Measurements from ENCODE around the gene NTRK3. TPM values are rescaled to one million over a fixed set of nuclear protein-coding genes. Genes with fewer than 3 reads are reported as not detected.

NTRK3 gene
- total RNA-seq, 2 experiments from 2014 or later = not detected

DNA sequence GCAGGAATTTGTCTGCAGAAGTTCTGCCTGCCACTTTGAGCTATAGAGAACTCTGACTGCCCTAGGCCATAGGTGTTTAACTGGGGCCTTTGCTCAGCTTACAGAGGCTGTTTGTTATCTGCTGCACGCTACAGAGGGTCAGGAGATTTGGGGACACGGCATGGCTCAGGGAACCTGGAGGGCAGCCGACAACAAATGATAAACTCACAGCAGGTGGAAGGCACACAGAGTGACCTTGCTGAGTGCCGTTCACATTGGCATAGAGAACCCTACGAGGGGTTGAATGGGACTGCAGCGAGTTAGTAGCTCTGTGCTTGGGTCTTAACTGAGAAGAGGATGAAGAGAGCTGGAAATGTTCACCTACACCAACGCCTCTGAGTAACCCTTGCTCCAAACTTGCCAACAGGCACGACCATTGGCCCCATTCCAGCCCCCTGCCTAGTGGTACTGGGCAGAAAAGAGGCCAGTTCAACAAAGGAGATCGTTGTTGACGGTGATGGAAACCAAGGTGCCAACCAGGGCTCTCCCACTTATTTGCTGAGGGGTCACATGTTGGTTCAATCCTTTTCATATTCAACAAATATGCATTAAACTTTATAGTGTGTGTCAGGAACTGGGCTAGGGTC lies 301.1 kb downstream of the NTRK3 start:
- DNase-seq (no peak), ATAC-seq (no peak)
- H3K36me3 Mint-ChIP-seq (ENCODE audit: low read depth) = no peaks in the 10 kb centered on the region
- no peaks in the 10 kb centered on the region for H3K27me3 Mint-ChIP-seq
- TF ChIP-seq, protein P1, sequence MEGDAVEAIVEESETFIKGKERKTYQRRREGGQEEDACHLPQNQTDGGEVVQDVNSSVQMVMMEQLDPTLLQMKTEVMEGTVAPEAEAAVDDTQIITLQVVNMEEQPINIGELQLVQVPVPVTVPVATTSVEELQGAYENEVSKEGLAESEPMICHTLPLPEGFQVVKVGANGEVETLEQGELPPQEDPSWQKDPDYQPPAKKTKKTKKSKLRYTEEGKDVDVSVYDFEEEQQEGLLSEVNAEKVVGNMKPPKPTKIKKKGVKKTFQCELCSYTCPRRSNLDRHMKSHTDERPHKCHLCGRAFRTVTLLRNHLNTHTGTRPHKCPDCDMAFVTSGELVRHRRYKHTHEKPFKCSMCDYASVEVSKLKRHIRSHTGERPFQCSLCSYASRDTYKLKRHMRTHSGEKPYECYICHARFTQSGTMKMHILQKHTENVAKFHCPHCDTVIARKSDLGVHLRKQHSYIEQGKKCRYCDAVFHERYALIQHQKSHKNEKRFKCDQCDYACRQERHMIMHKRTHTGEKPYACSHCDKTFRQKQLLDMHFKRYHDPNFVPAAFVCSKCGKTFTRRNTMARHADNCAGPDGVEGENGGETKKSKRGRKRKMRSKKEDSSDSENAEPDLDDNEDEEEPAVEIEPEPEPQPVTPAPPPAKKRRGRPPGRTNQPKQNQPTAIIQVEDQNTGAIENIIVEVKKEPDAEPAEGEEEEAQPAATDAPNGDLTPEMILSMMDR (IDR thresholded peaks at IDR 0.05) = no peak
- H3K4me1 Mint-ChIP-seq (ENCODE audit: low read depth) = no peaks in the 10 kb centered on the region
- H3K27ac Mint-ChIP-seq = no peak overlapping the region
- no peaks in the 10 kb centered on the region for H3K9me3 Mint-ChIP-seq
- ChIA-PET CTCF (no interaction called here), POLR2A (no interaction called here)
- intact Hi-C loops (cut with micrococcal nuclease) = no loop called here
- H3K4me3 Mint-ChIP-seq = no peak overlapping the region

DNA sequence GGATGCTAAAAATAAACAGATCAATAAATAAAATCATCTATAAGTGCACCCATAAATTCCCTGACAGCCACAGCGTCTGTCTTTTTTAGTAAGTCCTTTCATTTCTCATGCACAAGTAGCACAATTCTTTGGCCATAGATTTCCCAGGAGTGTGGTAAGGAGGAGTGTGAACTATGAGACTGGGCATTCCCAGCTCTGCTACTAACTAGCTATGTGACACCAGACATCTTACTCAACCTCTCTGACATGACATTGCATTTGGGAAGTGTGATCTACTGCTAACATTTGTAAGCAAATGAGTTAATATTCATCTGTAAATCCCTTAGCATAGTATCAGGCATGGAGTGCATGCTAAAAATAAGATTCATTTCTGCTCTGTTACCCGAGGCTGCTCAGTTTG lies 301.7 kb downstream of the NTRK3 start:
- Mint-ChIP-seq H3K36me3 (ENCODE audit: low read depth) (no peaks in the 10 kb centered on the region), H3K27me3 (no peaks in the 10 kb centered on the region)
- CTCF ChIA-PET = no interaction called here

DNA sequence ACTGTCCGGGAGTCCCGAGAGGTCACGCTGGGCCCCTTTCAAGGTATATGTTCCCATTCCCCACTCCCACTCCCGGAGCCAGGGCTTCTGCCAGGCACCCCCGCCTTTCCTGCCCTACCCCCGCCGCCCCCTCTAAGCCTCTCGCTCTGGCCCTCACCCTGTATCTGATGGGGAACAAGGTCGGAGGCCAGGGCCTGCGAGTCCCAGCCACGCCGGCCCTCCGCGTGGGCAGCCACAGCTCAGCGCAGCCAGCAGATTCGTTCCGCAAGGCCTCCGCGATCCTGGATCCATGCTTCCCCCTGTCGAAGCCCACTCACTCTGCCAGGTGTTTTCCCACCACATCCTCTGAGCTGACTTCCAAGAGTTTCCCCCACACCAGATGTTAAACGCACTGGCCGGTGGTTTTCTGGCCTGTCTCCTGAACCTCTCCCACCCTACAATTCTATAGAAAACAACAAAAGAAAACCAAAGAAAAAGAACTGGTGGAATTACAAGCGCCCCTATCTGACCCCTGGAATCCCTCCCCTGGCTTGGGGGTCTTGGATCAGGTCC lies 303.7 kb downstream of the NTRK3 start:
- H3K27me3 Mint-ChIP-seq = no peaks in the 10 kb centered on the region
- ChIA-PET POLR2A (no interaction called here), CTCF (no interaction called here)
- DNase-seq = no peak
- H3K27ac Mint-ChIP-seq = no peak overlapping the region
- H3K4me1 Mint-ChIP-seq (ENCODE audit: low read depth) = no peaks in the 10 kb centered on the region
- H3K9me3 Mint-ChIP-seq = no peaks in the 10 kb centered on the region
- intact Hi-C loops (cut with micrococcal nuclease) = no loop called here
- TF ChIP-seq, protein P1 (IDR thresholded peaks at IDR 0.05) = no peak
- ATAC-seq = no peak
- H3K4me3 Mint-ChIP-seq = no peak overlapping the region
- H3K36me3 Mint-ChIP-seq (ENCODE audit: low read depth) = no peaks in the 10 kb centered on the region

More for the DNA sequence above, 301.7 kb downstream of the NTRK3 start:
- Mint-ChIP-seq H3K27ac (no peak overlapping the region), H3K9me3 (no peaks in the 10 kb centered on the region), H3K4me1 (ENCODE audit: low read depth) (no peaks in the 10 kb centered on the region), H3K4me3 (no peak overlapping the region)
- DNase-seq (no peak), ATAC-seq (no peak)
- POLR2A ChIA-PET = no interaction called here
- TF ChIP-seq, protein P1 (IDR thresholded peaks at IDR 0.05) = no peak
- intact Hi-C loops (cut with micrococcal nuclease) = no loop called here

DNA sequence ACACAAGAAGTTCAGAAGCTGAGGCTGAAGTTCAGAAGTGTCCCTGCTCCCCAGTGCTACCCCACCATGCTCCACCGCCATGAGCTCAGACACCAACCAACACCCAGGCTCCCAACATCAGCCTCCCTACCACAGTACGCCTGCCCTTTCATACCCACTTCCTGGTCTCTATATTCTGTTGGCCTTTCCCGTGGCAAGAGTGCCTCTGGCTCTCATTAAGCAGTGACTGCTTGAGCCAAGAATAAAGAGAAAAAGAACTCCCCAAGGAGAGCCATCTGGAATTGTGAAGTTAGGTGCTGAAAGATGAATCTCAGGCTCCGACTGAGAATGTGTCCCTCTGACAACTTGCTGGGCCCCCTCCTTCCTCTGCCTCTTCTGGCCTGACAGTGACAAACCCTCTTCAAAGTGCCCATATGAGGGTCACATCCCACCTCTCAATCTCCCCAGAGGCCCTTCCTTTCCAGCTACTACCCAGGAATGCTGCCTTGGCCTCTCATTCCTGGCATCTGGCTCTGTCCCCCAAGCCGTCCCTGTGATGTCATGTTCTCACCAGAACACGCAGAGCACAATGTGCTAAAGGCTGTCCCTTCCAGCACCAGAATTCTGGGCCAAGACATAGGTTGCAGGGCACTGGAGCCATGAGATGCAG lies 306.8 kb downstream of the NTRK3 start:
- H3K27me3 Mint-ChIP-seq = peaks cover 4% of the 10 kb centered on the region
- ATAC-seq = no peak

More for the DNA sequence above, 306.8 kb downstream of the NTRK3 start:
- intact Hi-C loops (cut with micrococcal nuclease) = no loop called here
- DNase-seq = no peak
- no peaks in the 10 kb centered on the region for H3K36me3 Mint-ChIP-seq (ENCODE audit: low read depth)
- no peak overlapping the region for H3K27ac Mint-ChIP-seq
- POLR2A ChIA-PET = interaction anchor here (1.2 kb wide), 1 partner anchor 12 kb away, joined by 3 read pairs; no protein-coding TSS in a partner anchor
- TF ChIP-seq, protein P1 (IDR thresholded peaks at IDR 0.05) = no peak
- no peak overlapping the region for H3K4me3 Mint-ChIP-seq
- no peaks in the 10 kb centered on the region for H3K9me3 Mint-ChIP-seq
- CTCF ChIA-PET = no interaction called here
- H3K4me1 Mint-ChIP-seq (ENCODE audit: low read depth) = no peaks in the 10 kb centered on the region
